Psoas muscle (tissue), 8 donors: ENCODE measurements around the gene DDX39B. TPM values are rescaled to one million over a fixed set of nuclear protein-coding genes. Genes with fewer than 3 reads are reported as not detected.
A peak's percentile ranks its signal among the peaks of the same experiment; 100 is the strongest.

Experiments
- ATAC-seq, 4 donors: fragments of 200-7000 bp; cut with Tn5 transposase; one replicate each; pipeline ENCODE4 v1.9.1; 2020; ENCODE audit warnings: moderate library complexity in 3 of 4, mild to moderate bottlenecking in 2 of 4
- DNase-seq, 2 donors: peaks; one replicate each; pipeline ENCODE4 v3.0.0-alpha.2; 2020
- H3K27ac ChIP-seq: fragments of 200-600 bp; one replicate; pipeline ENCODE4 v1.8.0; 2022
- H3K27me3 ChIP-seq, 3 donors: fragments of 200-600 bp in 1 of 3; one replicate each; pipeline versions ENCODE4 v1.6.1 to v1.8.0; 2013 to 2022; ENCODE audit warnings: low read length in 2 of 3, mild to moderate bottlenecking in 2 of 3, moderate library complexity in 1 of 3; ENCODE audit not compliant: insufficient read depth in 3 of 3
- H3K36me3 ChIP-seq, 2 donors: fragments of 200-600 bp in 1 of 2; one replicate each; pipeline versions ENCODE4 v1.6.1 to v1.8.0; 2013 to 2022; ENCODE audit warnings: low read depth in 1 of 2, mild to moderate bottlenecking in 1 of 2, moderate library complexity in 1 of 2; ENCODE audit not compliant: insufficient read depth in 1 of 2
- H3K4me1 ChIP-seq: fragments of 200-600 bp; one replicate; pipeline ENCODE4 v1.8.0; 2022
- H3K4me3 ChIP-seq: fragments of 200-600 bp; one replicate; pipeline ENCODE4 v1.8.0; 2022; ENCODE audit warnings: mild to moderate bottlenecking
- H3K9me3 ChIP-seq: fragments of 200-600 bp; one replicate; pipeline ENCODE4 v1.8.0; 2022
- CTCF ChIP-seq: fragments of 200-600 bp; IDR thresholded peaks from one replicate; pipeline ENCODE4 v1.8.0; 2022; ENCODE audit warnings: antibody characterized with exemption
- WGBS, 3 donors: extraction: QIAGEN DNeasy Blood & Tissue Kit; methylation state at CpG; one replicate each; pipeline versions ENCODE4 v1.1.6 to v1.1.7; 2013; 5-methylcytosine and 5-hydroxymethylcytosine counted together
- intact Hi-C, 2 donors: fragments of 100-400 bp; cut with DNase I; formaldehyde crosslinking; loops; one replicate each; pipeline versions ENCODE4 v1.11.0 to v1.14.2; 2022
- polyA plus RNA-seq, 3 donors: library from polyadenylated mRNA; stranded (reverse); fragments of 200-250 nt; gene quantifications; one replicate each; pipeline ENCODE4 v1.2.3, GENCODE V29; 2013
- total RNA-seq, 4 donors: library from RNA; stranded (reverse); fragmentation: NEBNext Ultra II Directional in 2 of 4; extraction: Animal tissue kit (Norgen Biotek cat#: 25700) in 2 of 4; gene quantifications; one replicate each; pipeline versions ENCODE4 v1.2.1 to v1.2.4, GENCODE V29; 2021 to 2023
- donor health status: healthy with polysubstance abuse.
- donor health status: DM: no; HTN: no; CAD: no; lungs with moderate emphysema.
- donor health status: Bipolar disorder and iron deficiency.
- donor health status: healthy.
- donor health status: DM: yes; HTN: yes; CAD: no.
- donor health status: DM: no; HTN: no; CAD: no.
- donor health status: DM: no; HTN: no; CAD: no.
- donor health status: DM: yes; HTN: yes; CAD: no.

DDX39B gene
- total and polyA plus RNA-seq, 7 donors: 128 to 186 (median 148) TPM

GRCh38 chr6:31548544-31548873, 6.7 kb upstream of the DDX39B start:
- peak overlapping the region; percentile 86 for H3K27ac ChIP-seq
- no peak for TF ChIP-seq CTCF
- WGBS, 3 donors: 85 to 90% (median 88%) methylated on average over 2 of the region's 2 CpGs

GRCh38 chr6:31547727-31548543, 6.1 kb upstream of the DDX39B start:
- H3K27me3 ChIP-seq: no peaks in the 10 kb centered on the region
- peak overlapping the region; percentile 86 for H3K27ac ChIP-seq
- no peaks in the 10 kb centered on the region for H3K9me3 ChIP-seq
- 73 to 79% (median 74%) methylated on average over 24 of the region's 24 CpGs for WGBS, 3 donors
- peaks cover 2 to 37% of the 10 kb centered on the region in 2 donors for H3K36me3 ChIP-seq
- intact Hi-C loops: loop anchor here (2.0 to 10.0 kb wide), 8 partner anchors 34 to 417 kb away; partner anchors contain the start of genes LTB (in 2 of the 2), AIF1 (in 1 of the 2), C6orf47 (in 1 of the 2) and EHMT2 (in 1 of the 2)
- TF ChIP-seq CTCF: no peak
- peak overlapping the region; percentile 71 for H3K4me3 ChIP-seq
- H3K4me1 ChIP-seq: peaks cover 15% of the 10 kb centered on the region
- DNase-seq: peak in 1 of 2 donors; percentile 57
- peak in 1 of 4 donors; percentile 5 for ATAC-seq

More at GRCh38 chr6:31548544-31548873, 6.7 kb upstream of the DDX39B start:
- Histone ChIP-seq H3K4me1 (peaks cover 11% of the 10 kb centered on the region), H3K36me3 (peaks cover 2 to 43% of the 10 kb centered on the region in 2 donors), H3K4me3 (peak overlapping the region; percentile 71), H3K27me3 (no peaks in the 10 kb centered on the region), H3K9me3 (no peaks in the 10 kb centered on the region)
- DNase-seq (no peak), ATAC-seq (no peak)
- intact Hi-C loops: loop anchor here (5.0 to 10.0 kb wide), 7 partner anchors 34 to 416 kb away; partner anchors contain the start of genes LTB (in 2 of the 2), AIF1 (in 1 of the 2), C6orf47 (in 1 of the 2) and EHMT2 (in 1 of the 2)

GRCh38 chr6:31546958-31547726, 5.3 kb upstream of the DDX39B start, which contains the start of gene NFKBIL1:
NFKBIL1 (plus strand) TSS chr6:31547608; CDS start chr6:31547695, 87 bp downstream.
- Histone ChIP-seq H3K4me1 (peaks cover 19% of the 10 kb centered on the region), H3K36me3 (peaks cover 2 to 35% of the 10 kb centered on the region in 2 donors), H3K4me3 (peak within 1 kb of the TSS; percentile 71), H3K27me3 (no peaks in the 10 kb centered on the region), H3K27ac (peak within 1 kb of the TSS; percentile 86), H3K9me3 (no peaks in the 10 kb centered on the region)
- intact Hi-C loops: loop anchor here (1.0 to 10.0 kb wide), 9 partner anchors 35 to 418 kb away; partner anchors contain the start of genes LTB (in 2 of the 2), AIF1 (in 1 of the 2), C6orf47 (in 1 of the 2) and EHMT2 (in 1 of the 2)
- ATAC-seq: peak; percentile 96 to 97 (median 96)
- TF ChIP-seq CTCF: no peak
- 0% methylated on average over 25 of the region's 25 CpGs for WGBS, 3 donors
- peak; percentile 95 to 97 for DNase-seq

- peaks cover 19% of the 10 kb centered on the region for H3K4me1 ChIP-seq
- H3K9me3 ChIP-seq: no peaks in the 10 kb centered on the region
- 4 to 8% (median 6%) methylated on average over 11 of the region's 11 CpGs for WGBS, 3 donors
- TF ChIP-seq CTCF: peak; percentile 94
- intact Hi-C loops: loop anchor here (1.0 to 10.0 kb wide), 9 partner anchors 36 to 418 kb away; partner anchors contain the start of genes LTB (in 2 of the 2), AIF1 (in 1 of the 2), C6orf47 (in 1 of the 2) and EHMT2 (in 1 of the 2)
- DNase-seq: peak; percentile 88 to 92
- H3K36me3 ChIP-seq: peaks cover 2 to 29% of the 10 kb centered on the region in 2 donors
- peak; percentile 80 to 84 (median 82) for ATAC-seq
- H3K27ac ChIP-seq: peak within 1 kb of the TSS; percentile 86
- H3K27me3 ChIP-seq: no peaks in the 10 kb centered on the region
- peak within 1 kb of the TSS; percentile 71 for H3K4me3 ChIP-seq
Measured at GRCh38 chr6:31546339-31546957, 4.6 kb upstream of the DDX39B start, which contains the start of gene ATP6V1G2. ATP6V1G2 (minus strand) TSS chr6:31546608; CDS start chr6:31546559, 49 bp downstream.
